CD4-positive, alpha-beta memory T cell (primary cell): ENCODE data around the gene TEPSIN. TPM values are rescaled to one million over a fixed set of nuclear protein-coding genes. Genes with fewer than 3 reads are reported as not detected.

Experiments used
- CTCF ChIA-PET: fragments of 350-600 bp; sonication (Branson Sonifier 250); formaldehyde crosslinking; loops from one replicate; lab custom pipeline; 2021; ENCODE audit warnings: inconsistent platforms; ENCODE audit not compliant: partially characterized antibody; lab: Charles Lee
- POLR2A ChIA-PET: fragments of 350-600 bp; sonication (Branson Sonifier 250); formaldehyde crosslinking; loops from one replicate; lab custom pipeline; 2021; ENCODE audit not compliant: partially characterized antibody; lab: Charles Lee
- DNase-seq, 5 donors: peaks; one replicate each; pipeline versions ENCODE4 v3.0.0 to v3.0.0-alpha.2; 2020 to 2022; ENCODE audit warnings: mixed read lengths in 1 of 5
- H3K27ac ChIP-seq: one replicate; pipeline ENCODE4 v1.7.0; 2013; ENCODE audit warnings: low read depth, low read length
- H3K27me3 ChIP-seq: 2 replicates; pipeline ENCODE4 v1.7.0; 2013; ENCODE audit warnings: mild to moderate bottlenecking, low read length, moderate library complexity; ENCODE audit not compliant: insufficient read depth
- H3K36me3 ChIP-seq: 2 replicates; pipeline ENCODE4 v1.7.0; 2013; ENCODE audit warnings: mild to moderate bottlenecking, low read length, moderate library complexity; ENCODE audit not compliant: insufficient read depth
- H3K4me1 ChIP-seq: 2 replicates; pipeline ENCODE4 v1.7.0; 2013; ENCODE audit warnings: mild to moderate bottlenecking, low read length, moderate library complexity; ENCODE audit not compliant: insufficient read depth
- H3K4me3 ChIP-seq, 2 donors: one replicate each; pipeline ENCODE4 v1.7.0; 2013; ENCODE audit warnings: low read length in 2 of 2, mild to moderate bottlenecking in 1 of 2
- H3K9me3 ChIP-seq, 2 donors: one replicate each; pipeline ENCODE4 v1.7.0; 2013; ENCODE audit warnings: low read length in 2 of 2, control low read depth in 1 of 2; ENCODE audit not compliant: control insufficient read depth in 1 of 2
- H3K27ac Mint-ChIP-seq, 7 donors: one replicate each; pipeline ENCODE4 v1.8.0; 2020 to 2021; ENCODE audit warnings: mixed read lengths in 7 of 7, mild to moderate bottlenecking in 6 of 7, inconsistent platforms in 3 of 7, moderate library complexity in 3 of 7
- H3K27me3 Mint-ChIP-seq, 2 donors: one replicate each; pipeline ENCODE4 v1.8.0; 2020 to 2021; ENCODE audit warnings: mixed read lengths in 2 of 2
- H3K36me3 Mint-ChIP-seq, 2 donors: one replicate each; pipeline ENCODE4 v1.8.0; 2020 to 2021; ENCODE audit warnings: mixed read lengths in 2 of 2, inconsistent platforms in 1 of 2, mild to moderate bottlenecking in 1 of 2
- H3K4me1 Mint-ChIP-seq, 4 donors: one replicate each; pipeline ENCODE4 v1.8.0; 2020 to 2021; ENCODE audit warnings: mixed read lengths in 4 of 4, mild to moderate bottlenecking in 1 of 4
- H3K4me3 Mint-ChIP-seq, 8 donors: one replicate each; pipeline ENCODE4 v1.8.0; 2020 to 2021; ENCODE audit warnings: mixed read lengths in 8 of 8, mild to moderate bottlenecking in 7 of 8, moderate library complexity in 6 of 8, inconsistent platforms in 3 of 8
- H3K9me3 Mint-ChIP-seq, 8 donors: one replicate each; pipeline ENCODE4 v1.8.0; 2020 to 2021; ENCODE audit warnings: mixed read lengths in 8 of 8, mild to moderate bottlenecking in 5 of 8, inconsistent platforms in 3 of 8, moderate library complexity in 1 of 8
- intact Hi-C: fragments of 100-400 bp; cut with micrococcal nuclease; formaldehyde crosslinking; loops from one replicate; pipeline ENCODE4 v1.15.1; 2023
- polyA plus RNA-seq, 2 donors: library from polyadenylated mRNA; unstranded; fragments of 300-500 nt; fragmentation: Illumina TruSeq; gene quantifications; one replicate each; pipeline ENCODE4 v1.2.3, GENCODE V29; 2021
- total RNA-seq, 2 experiments: library from RNA; stranded (reverse); gene quantifications; one replicate each; pipeline ENCODE4 v1.2.3, GENCODE V29; 2021

The TEPSIN gene
- total and polyA plus RNA-seq, 4 experiments from 2014 or later, result 2.0 to 126 (median 58.1) TPM

- Mint-ChIP-seq H3K9me3 (no peaks in the 10 kb centered on the region), H3K27ac (no peak overlapping the region), H3K27me3 (no peaks in the 10 kb centered on the region), H3K4me1 (peaks cover 11 to 37% (median 30%) of the 10 kb centered on the region in 4 donors), H3K36me3 (peaks cover 1 to 15% of the 10 kb centered on the region in 2 donors), H3K4me3 (peak overlapping the region in 3 of 8 donors; percentile 12 to 69 (median 43))
- H3K4me3 ChIP-seq, result no peak overlapping the region
- POLR2A ChIA-PET, result interaction anchor here (0.5 to 1.0 kb wide), 3 partner anchors 11 to 782 kb away, joined by 3 read pairs; no protein-coding TSS in a partner anchor
- peaks cover 37% of the 10 kb centered on the region for H3K4me1 ChIP-seq
- CTCF ChIA-PET, result no interaction called here
- no peaks in the 10 kb centered on the region for H3K27me3 ChIP-seq
- DNase-seq, result peak in 1 of 5 donors; percentile 32
- no peak overlapping the region for H3K27ac ChIP-seq
- H3K9me3 ChIP-seq, result no peaks in the 10 kb centered on the region
- H3K36me3 ChIP-seq, result peaks cover 20% of the 10 kb centered on the region
- intact Hi-C loops, result loop anchor here (5.0 kb wide), 1 partner anchor 61 kb away; the partner anchor contains the start of gene SLC38A10
Observed at GRCh38 chr17:81235822-81236740, 2.8 kb downstream of the TEPSIN start.

DNA sequence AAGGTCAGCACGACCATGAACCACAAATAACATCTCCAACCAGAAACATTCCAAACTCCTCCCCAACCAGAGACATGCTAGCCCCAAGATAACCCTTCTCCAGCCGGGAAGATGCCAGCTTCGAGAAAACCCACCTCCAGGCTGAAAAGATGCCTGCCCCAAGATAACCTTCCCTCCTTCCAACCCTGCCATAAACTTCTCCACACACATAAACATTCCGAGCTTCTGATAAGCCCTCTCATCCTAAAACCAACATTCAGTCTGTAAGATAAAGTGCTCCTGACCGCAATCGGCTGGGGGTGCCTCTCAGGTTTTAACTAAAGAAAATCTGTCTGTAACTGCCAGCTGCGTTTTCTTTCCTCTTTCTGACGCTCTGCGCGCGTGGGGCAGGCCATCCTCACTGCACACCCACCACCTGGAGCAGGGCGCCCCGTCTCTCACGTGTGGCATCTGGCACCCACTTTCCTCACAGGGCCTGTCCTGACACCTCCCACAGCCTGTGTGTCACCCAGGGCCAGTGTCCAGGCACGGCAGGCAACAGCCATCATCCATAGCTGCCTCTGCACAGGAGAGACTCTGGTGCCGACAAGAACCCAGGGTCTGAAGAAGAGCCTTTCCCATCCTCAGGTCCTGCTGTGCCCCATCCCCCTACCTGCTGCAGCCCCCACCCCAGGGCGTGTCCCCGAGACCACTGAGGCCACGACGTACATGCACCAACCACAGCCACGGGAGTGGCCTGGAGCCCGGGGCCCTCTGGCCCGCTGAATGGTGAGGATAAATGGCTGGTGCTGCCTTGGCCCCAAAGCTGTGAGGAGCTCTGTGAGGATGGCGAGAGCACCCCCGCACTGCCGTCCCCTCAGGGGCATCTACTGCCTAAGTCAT, 3.7 kb downstream of the TEPSIN start:
- Histone ChIP-seq H3K4me3 (no peak overlapping the region), H3K4me1 (peaks cover 30% of the 10 kb centered on the region), H3K9me3 (no peaks in the 10 kb centered on the region), H3K36me3 (peaks cover 24% of the 10 kb centered on the region), H3K27ac (no peak overlapping the region), H3K27me3 (no peaks in the 10 kb centered on the region)
- POLR2A ChIA-PET, result interaction anchor here (1.0 kb wide), 1 partner anchor 10 kb away, joined by 3 read pairs; no protein-coding TSS in a partner anchor
- Mint-ChIP-seq H3K9me3 (no peaks in the 10 kb centered on the region), H3K27me3 (no peaks in the 10 kb centered on the region), H3K36me3 (peaks cover 7 to 21% of the 10 kb centered on the region in 2 donors), H3K4me1 (peaks cover 11 to 34% (median 26%) of the 10 kb centered on the region in 4 donors), H3K4me3 (peak overlapping the region in 1 of 8 donors; percentile 2), H3K27ac (peak overlapping the region in 1 of 7 donors; percentile 74)
- no peak for DNase-seq
- CTCF ChIA-PET, result no interaction called here
- intact Hi-C loops, result loop anchor here (5.0 kb wide), 1 partner anchor 62 kb away; the partner anchor contains the start of gene SLC38A10

- H3K27ac ChIP-seq, result no peak overlapping the region
- Mint-ChIP-seq H3K27ac (no peak overlapping the region), H3K4me3 (peak overlapping the region in 1 of 8 donors; percentile 2), H3K36me3 (peaks cover 14 to 26% of the 10 kb centered on the region in 2 donors), H3K9me3 (no peaks in the 10 kb centered on the region), H3K27me3 (no peaks in the 10 kb centered on the region), H3K4me1 (peaks cover 14 to 28% (median 22%) of the 10 kb centered on the region in 4 donors)
- H3K27me3 ChIP-seq, result no peaks in the 10 kb centered on the region
- ChIA-PET POLR2A (no interaction called here), CTCF (no interaction called here)
- H3K4me1 ChIP-seq, result peaks cover 24% of the 10 kb centered on the region
- intact Hi-C loops, result no loop called here
- H3K4me3 ChIP-seq, result no peak overlapping the region
- peaks cover 24% of the 10 kb centered on the region for H3K36me3 ChIP-seq
- no peaks in the 10 kb centered on the region for H3K9me3 ChIP-seq
- no peak for DNase-seq
Observed at GRCh38 chr17:81234506-81234855, 4.4 kb downstream of the TEPSIN start.

GRCh38 chr17:81233811-81234505, 4.9 kb downstream of the TEPSIN start:
- no peak overlapping the region for H3K27ac Mint-ChIP-seq
- CTCF ChIA-PET, result interaction anchor here (0.6 kb wide), 1 partner anchor 14 kb away, joined by 3 read pairs; no protein-coding TSS in a partner anchor
- no peak overlapping the region for H3K4me3 ChIP-seq
- no peaks in the 10 kb centered on the region for H3K27me3 Mint-ChIP-seq
- no peak overlapping the region for H3K4me3 Mint-ChIP-seq
- POLR2A ChIA-PET, result interaction anchor here (1.5 kb wide), 1 partner anchor 11 kb away, joined by 4 read pairs; the partner anchor contains the start of gene CEP131
- H3K36me3 ChIP-seq, result peaks cover 24% of the 10 kb centered on the region
- peaks cover 24% of the 10 kb centered on the region for H3K4me1 ChIP-seq
- DNase-seq, result no peak
- peaks cover 14 to 25% of the 10 kb centered on the region in 2 donors for H3K36me3 Mint-ChIP-seq
- H3K27ac ChIP-seq, result no peak overlapping the region
- peaks cover 14 to 24% (median 21%) of the 10 kb centered on the region in 4 donors for H3K4me1 Mint-ChIP-seq
- intact Hi-C loops, result no loop called here
- H3K9me3 ChIP-seq, result no peaks in the 10 kb centered on the region
- H3K9me3 Mint-ChIP-seq, result no peaks in the 10 kb centered on the region
- H3K27me3 ChIP-seq, result no peaks in the 10 kb centered on the region

DNA sequence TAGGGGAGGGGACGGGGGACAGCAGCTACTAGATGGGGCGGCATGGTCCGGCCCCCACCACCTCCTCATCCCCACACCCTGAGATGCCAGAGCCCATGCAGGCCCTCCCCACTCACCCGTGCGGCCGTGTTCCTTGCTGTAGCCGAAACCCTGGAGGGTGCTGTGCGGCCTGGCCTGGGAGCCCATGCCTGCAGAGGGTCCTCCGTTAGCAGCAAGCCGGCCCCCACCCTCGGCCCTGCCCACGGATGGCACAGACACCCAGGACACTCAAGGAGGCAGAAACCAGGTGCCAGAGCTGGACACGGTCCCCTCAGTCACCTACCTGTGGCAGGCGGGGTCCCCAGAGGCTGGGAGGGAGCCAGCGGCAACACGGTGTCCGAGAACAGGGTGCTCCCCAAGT, 5.5 kb downstream of the TEPSIN start:
- Mint-ChIP-seq H3K36me3 (peaks cover 14 to 26% of the 10 kb centered on the region in 2 donors), H3K4me3 (no peak overlapping the region), H3K9me3 (no peaks in the 10 kb centered on the region), H3K27ac (no peak overlapping the region), H3K27me3 (no peaks in the 10 kb centered on the region), H3K4me1 (peaks cover 14 to 24% (median 19%) of the 10 kb centered on the region in 4 donors)
- Histone ChIP-seq H3K9me3 (no peaks in the 10 kb centered on the region), H3K4me3 (no peak overlapping the region), H3K4me1 (peaks cover 23% of the 10 kb centered on the region), H3K27ac (no peak overlapping the region), H3K36me3 (peaks cover 24% of the 10 kb centered on the region), H3K27me3 (no peaks in the 10 kb centered on the region)
- DNase-seq, result peak in 1 of 5 donors; percentile 16
- intact Hi-C loops, result no loop called here
- ChIA-PET CTCF (interaction anchor here (0.6 kb wide), 1 partner anchor 14 kb away, joined by 3 read pairs; no protein-coding TSS in a partner anchor), POLR2A (interaction anchor here (1.5 kb wide), 1 partner anchor 10 kb away, joined by 4 read pairs; the partner anchor contains the start of gene CEP131)

- Mint-ChIP-seq H3K27ac (no peak overlapping the region), H3K36me3 (peaks cover 14 to 30% of the 10 kb centered on the region in 2 donors), H3K4me1 (peaks cover 10 to 20% (median 17%) of the 10 kb centered on the region in 4 donors), H3K9me3 (no peaks in the 10 kb centered on the region), H3K27me3 (no peaks in the 10 kb centered on the region), H3K4me3 (no peak overlapping the region)
- H3K4me3 ChIP-seq, result no peak overlapping the region
- peaks cover 17% of the 10 kb centered on the region for H3K4me1 ChIP-seq
- no peak overlapping the region for H3K27ac ChIP-seq
- ChIA-PET POLR2A (interaction anchor here (1.5 kb wide), 1 partner anchor 10 kb away, joined by 4 read pairs; the partner anchor contains the start of gene CEP131), CTCF (no interaction called here)
- DNase-seq, result peak in 1 of 5 donors; percentile 9
- peaks cover 24% of the 10 kb centered on the region for H3K36me3 ChIP-seq
- no peaks in the 10 kb centered on the region for H3K27me3 ChIP-seq
- intact Hi-C loops, result no loop called here
- H3K9me3 ChIP-seq, result no peaks in the 10 kb centered on the region
Observed at GRCh38 chr17:81232616-81233241, 6.1 kb downstream of the TEPSIN start.
